NCI-H2227 (cell line): ENCODE results near the gene NAE1.
"Not testable (repeated sequence)": the region's sequence is repeated elsewhere in the genome, so short reads cannot be mapped to it uniquely, and the experiment has no call there.

ENCODE experiments used
- DNase-seq: peaks from one replicate; lab custom pipeline; 2025; ENCODE audit not compliant: unreplicated experiment; lab: John Stamatoyannopoulos, UW

Gene NAE1

GRCh38 chr16:66830422-66831404, at the start of gene NAE1:
Gene NAE1 (minus strand): TSS chr16:66830976. CDS start chr16:66830899, 77 bp downstream.
- DNase-seq: peak; percentile 91

DNA sequence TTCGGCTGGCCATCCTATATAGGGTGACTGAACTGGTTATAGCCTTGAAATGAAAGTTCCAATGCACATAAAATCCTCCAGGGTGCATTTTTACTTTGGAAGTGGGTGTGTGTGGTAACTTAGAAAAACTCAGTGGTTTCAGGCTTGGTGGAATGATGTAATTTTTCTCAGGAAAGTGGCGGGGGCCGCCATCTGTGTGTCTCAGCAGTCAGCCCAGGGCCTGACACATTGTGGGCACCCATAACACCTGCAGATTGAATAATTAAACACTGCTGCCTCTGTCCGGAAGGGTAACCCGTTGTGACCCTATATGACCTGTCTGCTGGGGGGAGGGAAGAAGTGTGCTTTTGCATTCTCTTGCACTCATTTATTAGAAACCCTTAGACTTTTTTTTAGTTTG, 47.3 kb upstream of the NAE1 start:
- no peak for DNase-seq

GRCh38 chr16:66874079-66874775, 43.5 kb upstream of the NAE1 start:
- no peak for DNase-seq

GRCh38 chr16:66873685-66874055, 42.9 kb upstream of the NAE1 start:
- no peak for DNase-seq

GRCh38 chr16:66872943-66873684, 42.3 kb upstream of the NAE1 start:
- DNase-seq: peak; percentile 84

DNA sequence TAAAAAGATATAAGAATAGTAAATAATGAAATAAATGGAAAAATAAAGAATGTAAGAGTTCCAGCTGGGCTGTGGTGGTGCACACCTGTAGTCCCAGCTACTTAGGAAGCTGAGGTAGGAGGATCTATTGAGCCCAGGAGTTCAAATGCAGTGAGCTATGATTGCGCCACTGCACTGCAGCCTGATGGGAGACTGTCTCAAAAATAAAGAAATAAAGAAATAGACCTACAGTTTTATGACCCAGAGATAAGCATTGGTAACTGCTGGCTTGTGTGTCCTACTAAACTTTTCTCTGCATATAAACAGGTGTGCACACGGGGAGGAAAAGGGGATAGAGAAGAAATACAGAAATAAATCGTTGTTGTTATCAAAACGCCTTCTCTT, 41.8 kb upstream of the NAE1 start:
- DNase-seq: no peak

DNA sequence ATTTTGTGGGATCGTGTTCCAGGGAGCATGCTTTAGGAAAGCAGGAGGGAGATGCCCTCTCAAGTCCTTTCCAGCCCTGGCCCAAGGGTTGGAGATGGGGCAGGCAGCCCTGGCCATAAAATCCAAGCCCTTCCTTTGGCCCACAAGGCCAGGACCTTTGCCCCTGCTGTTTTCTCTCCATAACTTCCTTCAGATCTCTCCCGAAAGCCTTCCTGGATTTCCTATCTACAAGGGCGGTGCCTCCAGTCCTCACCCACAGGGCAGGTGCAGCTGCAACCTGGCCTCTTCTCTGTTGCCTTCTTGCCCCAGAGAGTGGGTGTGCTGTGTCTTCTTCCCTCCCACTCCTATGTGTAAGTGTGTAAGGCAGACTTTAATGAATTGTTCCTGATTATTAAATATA, 41.1 kb upstream of the NAE1 start:
- no peak for DNase-seq

DNA sequence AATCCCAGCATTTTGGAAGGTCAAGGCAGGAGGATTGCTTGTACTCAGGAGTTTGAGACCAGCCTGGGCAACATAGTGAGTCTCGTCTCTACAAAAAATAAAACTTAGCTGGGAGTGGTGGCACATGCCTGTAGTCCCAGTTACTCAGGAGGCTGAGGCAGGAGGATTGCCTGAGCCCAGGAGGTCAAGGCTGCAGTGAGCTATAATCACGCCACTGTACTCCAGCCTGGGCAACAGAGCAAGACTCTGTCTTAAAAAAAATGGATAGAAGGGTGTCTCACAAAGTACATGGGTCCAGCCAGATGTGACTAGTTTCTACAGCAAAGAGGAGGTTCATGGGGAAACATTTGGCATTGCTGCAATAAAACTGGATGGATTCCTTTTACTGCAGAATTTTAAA, 40.6 kb upstream of the NAE1 start:
- not testable (repeated sequence) for DNase-seq

DNA sequence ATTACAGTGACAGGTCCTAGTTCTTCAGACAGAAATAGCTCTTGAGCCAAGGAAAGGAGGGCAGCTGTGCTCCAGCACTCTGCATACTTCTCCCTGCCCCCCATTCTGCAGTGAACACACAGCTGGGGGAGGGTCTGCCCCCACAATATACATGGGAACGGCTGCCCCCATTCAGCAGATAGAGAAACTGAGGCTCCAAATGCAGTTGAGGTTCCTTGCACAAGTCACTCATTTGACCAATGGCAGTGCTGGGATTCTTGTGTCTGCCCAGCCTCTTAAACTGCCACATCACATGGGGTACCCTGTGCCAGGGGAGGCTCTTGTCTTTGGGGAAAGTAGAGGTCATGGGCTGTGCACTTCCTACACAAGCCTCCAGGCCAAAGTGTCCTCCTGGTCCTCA, 38.6 kb upstream of the NAE1 start:
- no peak for DNase-seq

GRCh38 chr16:66863707-66864106, 32.9 kb upstream of the NAE1 start:
- DNase-seq: no peak

- DNase-seq: no peak
Observed at GRCh38 chr16:66862023-66862520, 31.3 kb upstream of the NAE1 start.

DNA sequence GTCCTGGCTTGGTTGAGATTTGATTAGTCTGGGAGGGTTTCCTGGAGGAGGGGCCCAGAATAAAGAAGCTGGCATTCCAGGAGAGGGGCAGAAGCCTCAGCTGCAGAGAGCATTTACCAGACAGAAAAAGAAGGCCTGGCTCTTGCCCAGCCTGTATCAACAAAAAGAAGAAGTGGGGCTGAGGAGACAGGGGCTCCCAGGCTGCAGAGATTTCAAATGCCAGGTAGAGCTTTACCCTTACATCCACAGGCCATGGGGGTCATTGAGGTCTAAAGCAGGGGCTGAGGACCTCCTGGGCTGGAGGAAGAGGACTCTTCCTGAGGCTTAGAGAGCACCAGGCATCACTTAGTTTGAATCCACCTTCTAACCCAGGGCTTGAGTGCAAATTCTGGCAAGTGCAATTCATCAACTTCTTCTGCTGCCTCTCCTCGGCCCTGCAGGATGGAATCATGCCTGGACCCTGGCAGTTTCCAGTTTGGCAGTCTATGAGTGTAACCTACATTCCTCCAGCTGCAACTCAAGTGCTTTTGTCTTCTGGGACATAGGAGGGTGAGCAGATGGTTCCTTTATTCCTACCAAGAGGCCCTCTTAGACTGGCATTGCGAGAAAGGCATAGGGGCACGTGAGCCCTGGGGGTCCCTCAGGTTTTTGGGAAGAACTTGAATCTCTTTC, 28.8 kb upstream of the NAE1 start:
- no peak for DNase-seq

GRCh38 chr16:66858740-66859396, 28.1 kb upstream of the NAE1 start:
- DNase-seq: no peak

GRCh38 chr16:66857437-66857836, 26.7 kb upstream of the NAE1 start:
- DNase-seq: no peak

DNA sequence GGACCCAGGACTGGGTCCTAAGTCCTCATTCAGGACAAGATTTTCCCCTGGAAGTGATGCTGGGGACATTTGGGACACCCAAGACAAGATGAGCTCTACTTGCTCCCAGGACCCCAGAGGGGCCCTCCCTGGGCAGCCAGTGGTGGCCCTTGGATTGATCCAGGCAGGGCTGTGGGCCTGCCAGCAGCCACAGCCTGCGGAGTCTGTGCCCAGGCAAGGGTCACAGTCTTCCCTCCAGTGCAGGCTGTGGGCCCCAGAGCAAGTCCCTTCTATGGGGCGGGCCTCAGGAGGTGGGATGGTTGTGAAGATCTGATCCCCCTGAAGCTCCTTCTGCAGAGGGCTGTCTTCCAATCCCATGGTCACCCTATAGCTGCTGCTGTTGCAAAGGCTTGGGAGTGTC, 26.0 kb upstream of the NAE1 start:
- DNase-seq: no peak

GRCh38 chr16:66856184-66856730, 25.5 kb upstream of the NAE1 start:
- DNase-seq: no peak

DNA sequence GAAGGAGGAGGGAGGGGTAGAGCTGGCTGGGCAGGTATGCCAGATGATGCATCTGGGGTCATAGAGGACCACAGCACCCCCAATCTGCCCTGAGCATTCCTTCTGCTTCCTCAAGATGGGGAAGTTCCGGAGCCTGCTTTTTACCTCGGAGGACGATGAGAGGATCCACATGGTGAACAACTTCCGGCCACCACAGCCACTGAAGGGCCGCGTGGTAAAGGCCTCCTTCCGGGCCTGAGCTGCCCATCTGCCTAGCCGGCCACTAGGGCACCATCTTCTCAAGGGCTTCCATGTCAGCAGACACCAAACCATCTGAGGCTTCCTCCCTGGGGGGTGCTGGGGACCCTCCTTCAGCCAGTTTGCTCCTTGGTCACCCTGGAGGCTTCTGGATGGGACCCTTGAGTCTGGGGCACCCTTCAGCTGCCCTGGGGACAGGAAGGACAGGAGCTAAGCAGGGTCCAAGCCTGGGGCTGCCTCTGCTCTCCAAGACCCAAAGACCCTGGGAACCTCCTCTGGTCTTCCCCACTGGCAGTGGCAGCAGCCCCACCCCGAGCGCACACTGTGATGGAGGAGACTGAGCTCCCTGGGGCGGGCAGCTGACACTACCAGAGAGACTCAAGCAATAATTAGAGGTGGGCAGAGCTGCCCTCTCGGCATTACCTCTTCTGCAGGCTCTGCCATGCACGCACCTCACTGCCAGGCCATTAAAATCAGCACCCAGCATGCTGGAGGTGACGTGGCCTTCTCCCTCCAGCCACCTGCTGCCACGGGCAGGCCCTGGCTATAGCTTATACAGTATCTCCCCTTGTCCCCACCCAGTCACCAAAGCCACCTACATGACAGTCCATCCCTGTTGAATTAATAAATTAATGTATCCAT, 22.7 kb upstream of the NAE1 start:
- no peak for DNase-seq

DNA sequence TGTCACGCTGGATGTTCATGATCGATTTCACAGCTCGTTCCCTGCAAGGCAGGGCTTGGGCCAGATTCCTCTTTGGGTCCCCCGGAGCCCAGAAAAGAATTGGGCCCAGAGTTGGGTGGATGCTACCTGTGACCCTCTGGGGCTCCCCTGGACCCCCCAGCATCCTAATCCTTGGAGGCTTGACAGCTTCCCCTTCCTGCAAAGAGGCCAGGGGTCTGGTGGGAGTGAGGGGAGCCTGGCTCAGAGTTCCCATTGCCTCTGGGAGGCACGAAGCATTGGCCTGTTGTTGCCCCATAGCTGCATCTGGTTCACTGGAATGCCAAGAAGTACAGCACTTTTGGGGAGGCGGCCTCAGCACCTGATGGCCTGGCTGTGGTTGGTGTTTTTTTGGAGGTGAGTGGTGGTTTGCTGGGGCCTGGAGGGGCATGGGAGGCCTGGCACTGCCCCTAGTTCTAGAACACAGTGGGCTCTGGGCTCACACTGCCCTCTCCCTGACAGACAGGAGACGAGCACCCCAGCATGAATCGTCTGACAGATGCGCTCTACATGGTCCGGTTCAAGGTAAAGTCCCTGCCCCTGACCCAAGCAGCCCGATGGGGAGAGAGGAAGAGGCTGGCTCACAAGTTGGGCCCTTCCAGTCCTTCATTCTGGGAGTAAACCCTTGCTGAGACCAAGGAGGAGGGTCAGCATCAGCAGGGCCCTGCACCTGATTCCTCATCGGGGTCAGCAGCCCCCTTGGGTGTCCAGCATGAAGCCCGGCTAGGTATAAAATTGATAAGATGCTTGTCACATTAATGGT, 20.6 kb upstream of the NAE1 start:
- no peak for DNase-seq
